ENCODE measurements around the gene PRR33.
"Not testable (repeated sequence)": the region's sequence is repeated elsewhere in the genome, so short reads cannot be mapped to it uniquely, and the experiment has no call there.

The PRR33 gene

GRCh38 chr11:1888811-1889210 lies 2.9 kb downstream of the PRR33 start:
- no peak for DNase-seq

GRCh38 chr11:1888347-1888753 lies 3.3 kb downstream of the PRR33 start:
- DNase-seq, result no peak

GRCh38 chr11:1887451-1888346 lies 4.0 kb downstream of the PRR33 start:
- DNase-seq, result no peak

GRCh38 chr11:1886551-1886950 lies 5.1 kb downstream of the PRR33 start:
- not testable (repeated sequence) for DNase-seq

GRCh38 chr11:1884303-1884700 lies 7.4 kb downstream of the PRR33 start:
- DNase-seq, result no peak

GRCh38 chr11:1883346-1884302 lies 8.1 kb downstream of the PRR33 start:
- no peak for DNase-seq

- DNase-seq, result peak; percentile 79
Measured at GRCh38 chr11:1882265-1883238, 9.1 kb downstream of the PRR33 start.

- no peak for DNase-seq
Measured at GRCh38 chr11:1881442-1882264, 10.0 kb downstream of the PRR33 start.

GRCh38 chr11:1880746-1881441 lies 10.8 kb downstream of the PRR33 start:
- no peak for DNase-seq

GRCh38 chr11:1879941-1880720 lies 11.6 kb downstream of the PRR33 start:
- no peak for DNase-seq

- no peak for DNase-seq
Measured at GRCh38 chr11:1879342-1879940, 12.3 kb downstream of the PRR33 start.

- no peak for DNase-seq
Measured at GRCh38 chr11:1878137-1879031, 13.3 kb downstream of the PRR33 start.

GRCh38 chr11:1877211-1878136 lies 14.2 kb downstream of the PRR33 start:
- no peak for DNase-seq

GRCh38 chr11:1876361-1877063 lies 15.2 kb downstream of the PRR33 start:
- DNase-seq, result peak; percentile 48

- not testable (repeated sequence) for DNase-seq
Measured at GRCh38 chr11:1875851-1876301, 15.8 kb downstream of the PRR33 start.

- DNase-seq, result no peak
Measured at GRCh38 chr11:1875093-1875850, 16.4 kb downstream of the PRR33 start.
